HG03571 (cell line): ENCODE data around the gene RPL12.

Source experiments
- ATAC-seq: cut with Tn5 transposase; IDR thresholded peaks from one replicate; pipeline ENCODE4 v1.9.1; 2021; ENCODE audit not compliant: unreplicated experiment

RPL12 gene

GRCh38 chr9:127407492-127407843 lies 43.7 kb downstream of the RPL12 start:
- no peak for ATAC-seq

GRCh38 chr9:127406799-127407491 lies 44.3 kb downstream of the RPL12 start:
- no peak for ATAC-seq

GRCh38 chr9:127405344-127406125 lies 45.7 kb downstream of the RPL12 start:
- no peak for ATAC-seq

GRCh38 chr9:127404631-127405030 lies 46.6 kb downstream of the RPL12 start:
- ATAC-seq = no peak

- no peak for ATAC-seq
Observed at GRCh38 chr9:127403507-127404192, 47.6 kb downstream of the RPL12 start.

- ATAC-seq = no peak
Observed at GRCh38 chr9:127402401-127403090, 48.7 kb downstream of the RPL12 start.

GRCh38 chr9:127399736-127400269 lies 51.4 kb downstream of the RPL12 start:
- ATAC-seq = no peak

GRCh38 chr9:127398715-127399400 lies 52.3 kb downstream of the RPL12 start:
- ATAC-seq = no peak

- no peak for ATAC-seq
Observed at GRCh38 chr9:127398275-127398647, 52.9 kb downstream of the RPL12 start.
